Stomach (tissue), 4 donors: ENCODE data around the gene RAB7B.
A peak's percentile ranks its signal among the peaks of the same experiment; 100 is the strongest.

Experiments used
- CTCF ChIP-seq, 7 experiments: fragments of 450-650 bp in 4 of 7; fragments of 200-600 bp in 3 of 7; sonication (generic) in 3 of 7; IDR thresholded peaks; one replicate each; pipeline ENCODE4 v1.5.1; 2016 to 2019; ENCODE audit warnings: antibody characterized with exemption in 7 of 7, control low read depth in 2 of 7, mild to moderate bottlenecking in 1 of 7
- EP300 ChIP-seq: sonication (generic); formaldehyde crosslinking; IDR thresholded peaks from one replicate; pipeline ENCODE4 v1.6.1; 2017; ENCODE audit warnings: antibody characterized with exemption
- POLR2A ChIP-seq, 4 donors: fragments of 450-650 bp; IDR thresholded peaks; one replicate each; pipeline ENCODE4 v1.6.1; 2016; ENCODE audit warnings: antibody characterized with exemption in 4 of 4, control low read depth in 2 of 4, mild to moderate bottlenecking in 1 of 4, moderate library complexity in 1 of 4
- POLR2AphosphoS5 ChIP-seq, 3 donors: sonication (generic); formaldehyde crosslinking; IDR thresholded peaks; one replicate each; pipeline ENCODE4 v1.6.1; 2016; ENCODE audit warnings: antibody characterized with exemption in 3 of 3

GRCh38 chr1:206002871-206003801 is at the start of gene RAB7B:
- TF ChIP-seq CTCF (IDR thresholded peaks at IDR 0.05) (no peak), POLR2A (IDR thresholded peaks at IDR 0.05) (no peak), POLR2AphosphoS5 (IDR thresholded peaks at IDR 0.05) (peak in 2 of 3 donors; percentile 51 to 55), EP300 (no peak)
